ENCODE results near the gene MYO9B.

- TF ChIP-seq CTCF (IDR thresholded peaks at IDR 0.05; ENCODE audit: poor library complexity) (peak; percentile 27), EZH2 (IDR thresholded peaks at IDR 0.05; ENCODE audit: borderline replicate concordance) (no peak), EZH2phosphoT487 (IDR thresholded peaks at IDR 0.05; ENCODE audit: low read depth, severe bottlenecking, unreplicated experiment) (no peak)
These were observed 59.6 kb downstream of the MYO9B start for GRCh38 chr19:17135001-17135853.

All from hepatocyte (in vitro differentiated cells).